HCT116 (cell line): ENCODE measurements around the gene TCP11L2. TPM values are rescaled to one million over a fixed set of nuclear protein-coding genes. Genes with fewer than 3 reads are reported as not detected.

ENCODE experiments used
- ATAC-seq: fragments of 200-7000 bp; cut with Tn5 transposase; 2 replicates; pipeline ENCODE4 v1.9.1; 2020; ENCODE audit warnings: mild to moderate bottlenecking, moderate library complexity
- BruUV-seq: library from RNA; stranded (reverse); fragments of 400-500 nt; replicated peaks from 2 replicates; lab custom pipeline; 2021; lab: Mats Ljungman, UMichigan
- CTCF ChIA-PET: fragments of 300-600 bp; sonication (Branson Sonifier 250); formaldehyde crosslinking; loops from one replicate; lab custom pipeline; 2021; ENCODE audit warnings: antibody characterized with exemption; lab: Charles Lee
- POLR2A ChIA-PET: fragments of 300-600, 350-600 bp; sonication (Branson Sonifier 250); formaldehyde crosslinking; loops from one replicate; lab custom pipeline; 2021; ENCODE audit warnings: antibody characterized with exemption; lab: Charles Lee
- RAD21 ChIA-PET, 2 experiments: fragments of 300-600 bp; sonication (Branson Sonifier 250); formaldehyde crosslinking; loops; one replicate each; lab custom pipeline; 2023; ENCODE audit warnings: low total read pairs in 2 of 2; ENCODE audit not compliant: uncharacterized antibody in 2 of 2, unreplicated experiment in 2 of 2, low non-redundant PET in 1 of 2; lab: Charles Lee
- DNase-seq: peaks from one replicate; pipeline ENCODE4 v3.0.0-alpha.2; 2010; ENCODE audit warnings: low read depth, low spot score
- H2AFZ ChIP-seq: fragments of 200-600 bp; shearing (Covaris generic), sonication (generic); 2 replicates; pipeline ENCODE4 v1.6.1; 2017; ENCODE audit warnings: low read depth, mixed run types, mixed read lengths, antibody characterized with exemption, low read length; ENCODE audit not compliant: poor library complexity, severe bottlenecking
- H3K27ac ChIP-seq: 2 replicates; pipeline ENCODE4 v1.5.1; 2012; ENCODE audit warnings: low read depth, low read length
- H3K27me3 ChIP-seq: fragments of 200-600 bp; sonication (generic); 2 replicates; pipeline ENCODE4 v1.6.1; 2016; ENCODE audit warnings: mixed run types, low read length, mixed read lengths; ENCODE audit not compliant: insufficient read depth
- H3K36me3 ChIP-seq, 2 experiments: fragments of 200-500 bp in 1 of 2; fragments of 200-600 bp in 1 of 2; sonication (Bioruptor generic) in 1 of 2; sonication (generic) in 1 of 2; 2 replicates each; pipeline versions ENCODE4 v1.5.1 to v1.6.1; 2014 to 2016; ENCODE audit warnings: low read length in 2 of 2, inconsistent platforms in 1 of 2, mixed read lengths in 1 of 2, mixed run types in 1 of 2; ENCODE audit not compliant: insufficient read depth in 2 of 2, control insufficient read depth in 1 of 2
- H3K4me1 ChIP-seq, 2 experiments: fragments of 200-600 bp in 1 of 2; sonication (generic) in 1 of 2; 2 replicates each; pipeline versions ENCODE4 v1.5.1 to v1.6.1; 2012 to 2017; ENCODE audit warnings: low read length in 2 of 2, inconsistent platforms in 1 of 2, mild to moderate bottlenecking in 1 of 2, mixed read lengths in 1 of 2, mixed run types in 1 of 2, moderate library complexity in 1 of 2; ENCODE audit not compliant: insufficient read depth in 2 of 2, control insufficient read depth in 1 of 2
- H3K4me2 ChIP-seq: fragments of 200-600 bp; sonication (generic); 2 replicates; pipeline ENCODE4 v1.6.1; 2017; ENCODE audit warnings: mixed run types, low read length, mixed read lengths
- H3K4me3 ChIP-seq, 2 experiments: fragments of 200-600 bp in 1 of 2; sonication (generic) in 1 of 2; replicated peaks in 1 of 2; 2 replicates each; pipeline ENCODE4 v1.5.1; 2011 to 2016; ENCODE audit warnings: low read length in 2 of 2, control low read depth in 1 of 2, low read depth in 1 of 2, mild to moderate bottlenecking in 1 of 2, mixed read lengths in 1 of 2, mixed run types in 1 of 2
- H3K79me2 ChIP-seq: fragments of 200-600 bp; sonication (generic); 2 replicates; pipeline ENCODE4 v1.6.1; 2017; ENCODE audit warnings: mild to moderate bottlenecking, mixed run types, low read length, moderate library complexity, mixed read lengths; ENCODE audit not compliant: insufficient read depth
- H3K9ac ChIP-seq: fragments of 200-600 bp; sonication (generic); 2 replicates; pipeline ENCODE4 v1.6.1; 2016; ENCODE audit warnings: low read length, mixed read lengths
- H3K9me2 ChIP-seq: fragments of 200-600 bp; sonication (generic), shearing (Covaris generic); 2 replicates; pipeline ENCODE4 v1.6.1; 2017; ENCODE audit warnings: mixed run types, mild to moderate bottlenecking, moderate library complexity; ENCODE audit not compliant: insufficient read depth
- H3K9me3 ChIP-seq, 2 experiments: fragments of 200-500 bp in 1 of 2; fragments of 200-600 bp in 1 of 2; sonication (Bioruptor generic) in 1 of 2; sonication (generic) in 1 of 2; 2 replicates each; pipeline ENCODE4 v1.6.1; 2014 to 2017; ENCODE audit warnings: low read length in 2 of 2, mixed read lengths in 2 of 2, inconsistent platforms in 1 of 2, low read depth in 1 of 2, mild to moderate bottlenecking in 1 of 2, mixed run types in 1 of 2, moderate library complexity in 1 of 2; ENCODE audit not compliant: control insufficient read depth in 1 of 2, insufficient read depth in 1 of 2
- H4K20me1 ChIP-seq: fragments of 200-600 bp; sonication (generic), shearing (Covaris generic); 2 replicates; pipeline ENCODE4 v1.6.1; 2017; ENCODE audit warnings: mixed run types, mild to moderate bottlenecking, moderate library complexity; ENCODE audit not compliant: insufficient read depth
- CBX3 ChIP-seq: IDR thresholded peaks from 2 replicates; pipeline ENCODE4 v1.6.1; 2012; ENCODE audit warnings: low read depth
- CEBPB ChIP-seq: IDR thresholded peaks from 2 replicates; pipeline ENCODE4 v1.6.1; 2012; ENCODE audit warnings: low read depth
- EGR1 ChIP-seq: IDR thresholded peaks from 2 replicates; pipeline ENCODE4 v1.6.1; 2012; ENCODE audit warnings: low read depth
- EZH2 ChIP-seq: fragments of 200-600 bp; sonication (generic); IDR thresholded peaks from 2 replicates; pipeline ENCODE4 v1.6.1; 2017; ENCODE audit warnings: antibody characterized with exemption, mixed run types
- FOSL1 ChIP-seq: IDR thresholded peaks from 2 replicates; pipeline ENCODE4 v1.6.1; 2012; ENCODE audit warnings: low read depth
- POLR2A ChIP-seq: IDR thresholded peaks from 2 replicates; pipeline ENCODE4 v1.7.0; 2011; ENCODE audit warnings: borderline replicate concordance; ENCODE audit not compliant: insufficient read depth, insufficient read length; ENCODE audit errors: extremely low read depth
- POLR2AphosphoS5 ChIP-seq: IDR thresholded peaks from 2 replicates; pipeline ENCODE4 v1.6.1; 2011; ENCODE audit warnings: mild to moderate bottlenecking, low read depth, low read length, moderate library complexity
- RAD21 ChIP-seq: IDR thresholded peaks from 2 replicates; pipeline ENCODE4 v1.6.1; 2012; ENCODE audit warnings: low read depth, mild to moderate bottlenecking
- SIN3A ChIP-seq: IDR thresholded peaks from 2 replicates; pipeline ENCODE4 v1.6.1; 2012; ENCODE audit warnings: low read depth
- SP1 ChIP-seq: IDR thresholded peaks from 2 replicates; pipeline ENCODE4 v1.6.1; 2012; ENCODE audit warnings: low read depth
- TCF7L2 ChIP-seq: IDR thresholded peaks from 2 replicates; pipeline ENCODE4 v1.7.0; 2011; ENCODE audit warnings: borderline replicate concordance, inconsistent platforms; ENCODE audit not compliant: insufficient read depth, insufficient read length; ENCODE audit errors: extremely low read depth
- YY1 ChIP-seq: IDR thresholded peaks from 2 replicates; pipeline ENCODE4 v1.6.1; 2011; ENCODE audit warnings: low read length, low read depth, moderate library complexity, mild to moderate bottlenecking; ENCODE audit not compliant: insufficient replicate concordance; ENCODE audit errors: extremely low read depth
- ZFX ChIP-seq: fragments of 450-650 bp; IDR thresholded peaks from 2 replicates; pipeline ENCODE4 v1.6.1; 2017
- intact Hi-C: fragments of 100-400 bp; cut with micrococcal nuclease; formaldehyde crosslinking; loops from 2 replicates; pipeline ENCODE4 v1.10.0; 2022
- total RNA-seq: library from RNA; stranded (reverse); gene quantifications from one replicate; pipeline ENCODE4 v1.2.1, GENCODE V29; 2021; ENCODE audit not compliant: unreplicated experiment
- TF ChIP-seq, protein P1 (sequence below): IDR thresholded peaks from 2 replicates; pipeline ENCODE4 v1.6.1; 2012
- TF ChIP-seq, protein P2 (sequence below): IDR thresholded peaks from 2 replicates; pipeline ENCODE4 v1.6.1; 2012

TCP11L2 gene
- total RNA-seq, 1 experiment from 2014 or later = 14.4 TPM

DNA sequence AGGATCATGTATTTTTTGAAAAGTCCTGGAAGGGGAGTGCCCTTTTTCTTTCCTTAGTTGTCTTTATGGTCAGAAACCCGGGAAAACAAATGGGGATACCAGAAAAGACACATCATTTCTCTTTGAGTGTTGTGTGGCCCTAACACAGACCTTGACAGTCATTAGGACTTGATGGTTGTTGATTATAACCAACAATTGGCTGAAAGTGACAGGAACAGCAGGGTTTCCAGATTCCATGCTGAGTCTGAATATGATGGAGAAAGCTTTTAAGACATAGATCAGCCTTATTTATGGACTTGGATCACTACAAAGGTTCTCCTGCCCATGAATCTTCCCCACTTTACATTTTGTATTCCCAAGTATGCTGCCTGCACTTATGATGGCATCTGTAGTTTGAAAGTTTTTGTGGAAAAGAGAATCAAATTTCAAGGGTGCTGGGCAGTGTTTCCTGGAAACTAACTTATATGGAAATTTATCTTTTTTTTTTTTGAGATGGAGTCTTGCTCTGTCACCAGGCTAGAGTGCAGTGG is 85.4 kb downstream of the TCP11L2 start:
- H3K9me2 ChIP-seq = no peaks in the 10 kb centered on the region
- no peak for ATAC-seq
- H3K4me3 ChIP-seq = no peak overlapping the region
- H3K27me3 ChIP-seq = no peaks in the 10 kb centered on the region
- no peak for TF ChIP-seq ZFX
- TF ChIP-seq YY1 = no peak
- no peak for TF ChIP-seq EGR1
- TF ChIP-seq, all 23 proteins: peak for 0
- ChIA-PET POLR2A (no interaction called here), RAD21 (no interaction called here), CTCF (interaction anchor here (0.9 to 1.3 kb wide), 2 partner anchors 454 to 531 kb away, joined by 3 to 6 read pairs; no protein-coding TSS in a partner anchor)
- Histone ChIP-seq H4K20me1 (no peaks in the 10 kb centered on the region), H3K27ac (no peak overlapping the region), H3K4me1 (no peaks in the 10 kb centered on the region), H3K36me3 (no peaks in the 10 kb centered on the region), H3K9me3 (no peaks in the 10 kb centered on the region), H3K79me2 (no peaks in the 10 kb centered on the region), H3K4me2 (no peak overlapping the region), H2AFZ (no peak overlapping the region), H3K9ac (no peak overlapping the region)
- intact Hi-C loops = loop anchor here (10.0 kb wide), 1 partner anchor 717 kb away; no protein-coding TSS in a partner anchor
- BruUV-seq = no TSS peak
- no peak for DNase-seq

DNA sequence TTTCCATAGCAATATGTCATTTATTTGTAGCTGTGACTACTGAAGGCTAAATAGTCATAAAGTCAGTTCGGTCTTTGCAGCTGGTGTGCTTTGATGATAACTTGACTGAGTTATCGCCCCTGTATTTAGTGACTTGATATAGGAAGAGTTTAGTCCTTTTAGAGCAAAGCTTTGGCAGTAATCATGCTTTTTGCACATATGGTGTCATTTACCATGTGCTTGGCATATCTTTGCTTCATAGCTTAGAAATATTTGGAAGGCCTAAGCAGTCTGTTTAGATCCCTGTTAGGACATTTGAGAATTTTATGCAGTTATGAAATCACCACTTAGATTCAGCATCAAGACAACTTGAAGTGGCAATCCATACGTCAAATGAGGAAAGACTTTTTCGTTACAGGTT is 86.6 kb downstream of the TCP11L2 start:
- no peaks in the 10 kb centered on the region for H3K4me1 ChIP-seq
- no peaks in the 10 kb centered on the region for H3K9me2 ChIP-seq
- RAD21 ChIA-PET = no interaction called here
- no peak overlapping the region for H3K4me2 ChIP-seq
- no peak overlapping the region for H3K27ac ChIP-seq
- H4K20me1 ChIP-seq = no peaks in the 10 kb centered on the region
- no peak for TF ChIP-seq CBX3
- TF ChIP-seq, protein P1, sequence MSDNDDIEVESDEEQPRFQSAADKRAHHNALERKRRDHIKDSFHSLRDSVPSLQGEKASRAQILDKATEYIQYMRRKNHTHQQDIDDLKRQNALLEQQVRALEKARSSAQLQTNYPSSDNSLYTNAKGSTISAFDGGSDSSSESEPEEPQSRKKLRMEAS = no peak
- TF ChIP-seq FOSL1 = no peak
- TF ChIP-seq CEBPB = no peak
- TF ChIP-seq, protein P2, sequence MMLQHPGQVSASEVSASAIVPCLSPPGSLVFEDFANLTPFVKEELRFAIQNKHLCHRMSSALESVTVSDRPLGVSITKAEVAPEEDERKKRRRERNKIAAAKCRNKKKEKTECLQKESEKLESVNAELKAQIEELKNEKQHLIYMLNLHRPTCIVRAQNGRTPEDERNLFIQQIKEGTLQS = no peak
- TF ChIP-seq SIN3A = no peak
- TF ChIP-seq SP1 = no peak
- no peak for TF ChIP-seq TCF7L2
- no peak for TF ChIP-seq POLR2A
- TF ChIP-seq RAD21 = no peak
- no peak for TF ChIP-seq EZH2
- TF ChIP-seq EGR1 = no peak
- TF ChIP-seq ZFX = no peak
- no peak for TF ChIP-seq POLR2AphosphoS5
- TF ChIP-seq, all 23 proteins: peak for 0
- ATAC-seq (no peak), DNase-seq (no peak)
- H3K79me2 ChIP-seq = no peaks in the 10 kb centered on the region
- ChIA-PET POLR2A (no interaction called here), CTCF (no interaction called here)
- no peak overlapping the region for H3K4me3 ChIP-seq
- H2AFZ ChIP-seq = no peak overlapping the region
- H3K36me3 ChIP-seq = peaks cover 0 to 4% of the 10 kb centered on the region in 2 experiments; a peak in 1 of 4 replicates
- no peaks in the 10 kb centered on the region for H3K9me3 ChIP-seq
- intact Hi-C loops = loop anchor here (10.0 kb wide), 1 partner anchor 716 kb away; no protein-coding TSS in a partner anchor
- H3K27me3 ChIP-seq = no peaks in the 10 kb centered on the region
- H3K9ac ChIP-seq = no peak overlapping the region
- BruUV-seq = no TSS peak
